Hepatocyte (in vitro differentiated cells): ENCODE measurements around the gene P4HA1.

Source experiments
- CTCF ChIP-seq: fragments of 200-600 bp; sonication (generic); IDR thresholded peaks from 2 replicates; pipeline ENCODE4 v1.5.1; 2016; ENCODE audit warnings: antibody characterized with exemption, mild to moderate bottlenecking; ENCODE audit not compliant: poor library complexity
- EZH2 ChIP-seq: fragments of 200-600 bp; sonication (generic); IDR thresholded peaks from 2 replicates; pipeline ENCODE4 v1.6.1; 2016; ENCODE audit warnings: antibody characterized with exemption, mild to moderate bottlenecking, borderline replicate concordance
- EZH2phosphoT487 ChIP-seq: fragments of 200-600 bp; sonication (generic); IDR thresholded peaks from one replicate; pipeline ENCODE4 v1.6.1; 2018; ENCODE audit warnings: antibody characterized with exemption, mild to moderate bottlenecking, low read depth, moderate library complexity; ENCODE audit not compliant: unreplicated experiment, severe bottlenecking

- TF ChIP-seq CTCF (no peak), EZH2phosphoT487 (no peak), EZH2 (no peak)
Observed at GRCh38 chr10:73060173-73060572, 36.5 kb downstream of the P4HA1 start.
